Activated naive CD8-positive, alpha-beta T cell (primary cell): ENCODE results near the gene SHOC2.
A peak's percentile ranks its signal among the peaks of the same experiment; 100 is the strongest.

ENCODE experiments used
- H3K27ac Mint-ChIP-seq: one replicate; pipeline ENCODE4 v1.8.0; 2021; ENCODE audit warnings: mixed read lengths
- H3K27me3 Mint-ChIP-seq: one replicate; pipeline ENCODE4 v1.8.0; 2021; ENCODE audit warnings: mixed read lengths
- H3K36me3 Mint-ChIP-seq: one replicate; pipeline ENCODE4 v1.8.0; 2021; ENCODE audit warnings: mixed read lengths
- H3K4me1 Mint-ChIP-seq: one replicate; pipeline ENCODE4 v1.8.0; 2021; ENCODE audit warnings: low read depth, mixed read lengths
- H3K4me3 Mint-ChIP-seq: one replicate; pipeline ENCODE4 v1.8.0; 2021; ENCODE audit warnings: mild to moderate bottlenecking, mixed read lengths
- H3K9me3 Mint-ChIP-seq: one replicate; pipeline ENCODE4 v1.8.0; 2021; ENCODE audit warnings: low read depth, mixed read lengths

The SHOC2 gene

DNA sequence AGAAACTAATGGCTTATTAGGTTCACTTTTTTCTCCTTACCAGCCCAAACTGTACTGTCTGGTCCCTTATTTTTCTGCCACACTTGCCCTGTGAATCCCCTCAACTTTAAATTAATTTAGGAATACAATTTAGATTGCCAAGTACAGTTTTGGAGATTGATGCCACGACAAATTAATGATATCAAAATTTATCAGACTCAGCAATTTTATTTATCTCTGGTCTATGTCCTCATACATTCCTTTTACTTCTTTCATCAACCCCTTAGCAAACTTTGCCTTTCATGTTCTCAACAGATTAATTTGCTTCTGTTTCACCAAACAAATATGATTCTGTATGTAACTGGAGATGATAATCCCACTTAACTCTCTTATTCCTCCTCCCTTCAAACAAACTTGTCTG lies 38.2 kb downstream of the SHOC2 start:
- H3K27ac Mint-ChIP-seq, result no peak overlapping the region
- H3K9me3 Mint-ChIP-seq, result peaks cover 5% of the 10 kb centered on the region
- H3K4me3 Mint-ChIP-seq, result no peak overlapping the region
- peaks cover 52% of the 10 kb centered on the region for H3K4me1 Mint-ChIP-seq
- peaks cover 11% of the 10 kb centered on the region for H3K36me3 Mint-ChIP-seq
- H3K27me3 Mint-ChIP-seq, result no peaks in the 10 kb centered on the region

DNA sequence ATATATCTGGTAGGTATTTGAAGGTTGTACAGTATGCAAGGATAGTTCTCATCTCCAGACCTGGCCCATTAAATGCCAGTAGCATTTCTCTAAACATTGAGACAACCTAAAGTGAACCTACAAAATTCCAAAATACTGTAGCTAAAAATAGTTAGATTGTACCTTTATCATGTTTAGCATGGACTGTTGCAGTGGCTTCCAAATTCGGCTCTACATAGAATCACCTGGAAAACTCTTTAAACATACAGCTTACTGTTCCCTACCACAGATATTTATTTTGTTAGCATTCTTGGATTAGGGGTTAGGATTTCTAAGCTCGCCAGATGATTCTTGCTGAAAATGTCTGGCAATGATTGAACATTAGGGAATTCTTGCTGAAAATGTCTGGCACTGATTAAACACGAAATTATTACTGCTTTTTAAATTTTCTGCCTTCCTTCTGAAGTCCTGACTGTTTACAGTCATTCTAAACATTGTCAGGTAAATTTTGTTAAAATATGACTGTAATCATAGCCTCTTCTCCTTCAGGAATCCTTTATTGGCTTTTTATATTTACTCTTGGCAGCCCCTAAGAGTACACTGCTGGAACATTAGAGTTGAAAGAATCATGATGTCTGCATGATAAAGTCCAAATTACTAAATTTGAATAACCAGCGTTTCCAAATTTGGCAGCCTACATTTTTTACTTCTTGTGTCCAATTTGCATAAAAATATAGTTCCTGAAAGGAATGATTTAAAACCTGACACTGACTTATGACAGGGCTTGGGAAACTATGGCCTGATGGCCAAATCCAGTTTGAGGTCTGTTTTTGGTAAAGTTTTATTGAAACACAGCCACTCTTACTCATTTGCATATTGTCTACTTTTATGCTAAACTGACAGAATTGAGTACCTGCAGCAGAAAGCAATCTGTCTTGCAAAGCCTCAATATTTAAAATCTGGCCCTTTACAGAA lies 40.3 kb downstream of the SHOC2 start:
- peaks cover 5% of the 10 kb centered on the region for H3K9me3 Mint-ChIP-seq
- peaks cover 61% of the 10 kb centered on the region for H3K4me1 Mint-ChIP-seq
- peaks cover 17% of the 10 kb centered on the region for H3K36me3 Mint-ChIP-seq
- H3K27ac Mint-ChIP-seq, result no peak overlapping the region
- H3K27me3 Mint-ChIP-seq, result no peaks in the 10 kb centered on the region
- H3K4me3 Mint-ChIP-seq, result no peak overlapping the region

DNA sequence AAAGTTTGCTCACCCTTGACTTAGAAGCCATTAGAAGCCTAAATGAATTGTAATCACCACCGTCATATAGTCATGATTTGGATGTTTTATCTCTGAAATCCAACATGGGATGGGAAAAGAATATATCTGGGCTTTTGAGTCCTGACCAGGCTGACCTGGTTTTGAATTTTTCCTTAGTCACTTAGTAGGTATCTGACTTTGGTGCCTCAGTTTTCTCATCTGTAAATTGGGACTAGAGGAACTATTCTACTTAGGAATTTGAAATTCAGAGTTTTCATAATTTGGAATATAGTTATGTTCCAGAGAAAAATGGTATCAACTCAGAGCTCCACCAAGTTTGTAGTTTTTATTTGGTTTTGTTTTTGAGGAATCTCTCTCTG lies 40.9 kb downstream of the SHOC2 start:
- H3K4me3 Mint-ChIP-seq, result no peak overlapping the region
- H3K4me1 Mint-ChIP-seq, result peaks cover 61% of the 10 kb centered on the region
- H3K9me3 Mint-ChIP-seq, result no peaks in the 10 kb centered on the region
- H3K36me3 Mint-ChIP-seq, result peaks cover 13% of the 10 kb centered on the region
- H3K27me3 Mint-ChIP-seq, result no peaks in the 10 kb centered on the region
- no peak overlapping the region for H3K27ac Mint-ChIP-seq

- no peaks in the 10 kb centered on the region for H3K27me3 Mint-ChIP-seq
- no peak overlapping the region for H3K27ac Mint-ChIP-seq
- no peak overlapping the region for H3K4me3 Mint-ChIP-seq
- H3K36me3 Mint-ChIP-seq, result peaks cover 14% of the 10 kb centered on the region
- no peaks in the 10 kb centered on the region for H3K9me3 Mint-ChIP-seq
- H3K4me1 Mint-ChIP-seq, result peaks cover 63% of the 10 kb centered on the region
Observed at GRCh38 chr10:110962443-110962842, 43.0 kb downstream of the SHOC2 start.

- Mint-ChIP-seq H3K4me3 (peak overlapping the region; percentile 4), H3K36me3 (peaks cover 10% of the 10 kb centered on the region), H3K27ac (no peak overlapping the region), H3K27me3 (no peaks in the 10 kb centered on the region), H3K9me3 (no peaks in the 10 kb centered on the region), H3K4me1 (peaks cover 64% of the 10 kb centered on the region)
Observed at GRCh38 chr10:110963162-110963561, 43.8 kb downstream of the SHOC2 start.

GRCh38 chr10:110964681-110965080 lies 45.3 kb downstream of the SHOC2 start:
- H3K36me3 Mint-ChIP-seq, result peaks cover 12% of the 10 kb centered on the region
- no peak overlapping the region for H3K4me3 Mint-ChIP-seq
- peaks cover 64% of the 10 kb centered on the region for H3K4me1 Mint-ChIP-seq
- no peaks in the 10 kb centered on the region for H3K9me3 Mint-ChIP-seq
- H3K27ac Mint-ChIP-seq, result no peak overlapping the region
- H3K27me3 Mint-ChIP-seq, result no peaks in the 10 kb centered on the region

DNA sequence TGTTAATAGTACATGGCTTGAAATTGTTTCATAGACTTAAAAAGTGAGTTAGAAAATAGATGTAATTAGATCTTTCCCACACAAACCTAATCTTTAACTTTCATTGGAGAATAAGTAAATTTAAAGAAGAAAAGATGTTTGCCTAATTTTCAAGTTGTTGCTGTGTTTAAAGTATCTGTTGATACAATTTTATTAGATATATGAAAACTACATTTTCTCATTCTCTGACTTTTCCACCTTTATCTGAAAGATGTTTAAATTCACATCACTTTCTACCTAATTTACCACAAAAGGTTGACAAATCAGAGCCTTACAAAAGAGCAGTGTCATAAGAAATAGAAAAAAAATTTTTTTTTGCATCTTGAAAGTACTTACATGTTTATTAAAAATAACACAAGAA lies 45.8 kb downstream of the SHOC2 start:
- Mint-ChIP-seq H3K27ac (no peak overlapping the region), H3K4me1 (peaks cover 67% of the 10 kb centered on the region), H3K36me3 (peaks cover 12% of the 10 kb centered on the region)

GRCh38 chr10:110966146-110966545 lies 46.7 kb downstream of the SHOC2 start:
- Mint-ChIP-seq H3K9me3 (no peaks in the 10 kb centered on the region), H3K27ac (no peak overlapping the region), H3K27me3 (no peaks in the 10 kb centered on the region), H3K36me3 (peaks cover 15% of the 10 kb centered on the region), H3K4me3 (no peak overlapping the region), H3K4me1 (peaks cover 70% of the 10 kb centered on the region)

More for the DNA sequence above, 45.8 kb downstream of the SHOC2 start:
- H3K4me3 Mint-ChIP-seq, result no peak overlapping the region
- H3K9me3 Mint-ChIP-seq, result no peaks in the 10 kb centered on the region
- no peaks in the 10 kb centered on the region for H3K27me3 Mint-ChIP-seq

GRCh38 chr10:110967009-110967630 lies 47.7 kb downstream of the SHOC2 start:
- Mint-ChIP-seq H3K27me3 (no peaks in the 10 kb centered on the region), H3K4me1 (peaks cover 70% of the 10 kb centered on the region), H3K4me3 (no peak overlapping the region), H3K9me3 (no peaks in the 10 kb centered on the region), H3K36me3 (peaks cover 15% of the 10 kb centered on the region), H3K27ac (no peak overlapping the region)

- no peak overlapping the region for H3K4me3 Mint-ChIP-seq
- no peaks in the 10 kb centered on the region for H3K27me3 Mint-ChIP-seq
- peaks cover 70% of the 10 kb centered on the region for H3K4me1 Mint-ChIP-seq
- H3K36me3 Mint-ChIP-seq, result peaks cover 15% of the 10 kb centered on the region
- H3K9me3 Mint-ChIP-seq, result no peaks in the 10 kb centered on the region
- no peak overlapping the region for H3K27ac Mint-ChIP-seq
Observed at GRCh38 chr10:110967645-110968044, 48.2 kb downstream of the SHOC2 start.

DNA sequence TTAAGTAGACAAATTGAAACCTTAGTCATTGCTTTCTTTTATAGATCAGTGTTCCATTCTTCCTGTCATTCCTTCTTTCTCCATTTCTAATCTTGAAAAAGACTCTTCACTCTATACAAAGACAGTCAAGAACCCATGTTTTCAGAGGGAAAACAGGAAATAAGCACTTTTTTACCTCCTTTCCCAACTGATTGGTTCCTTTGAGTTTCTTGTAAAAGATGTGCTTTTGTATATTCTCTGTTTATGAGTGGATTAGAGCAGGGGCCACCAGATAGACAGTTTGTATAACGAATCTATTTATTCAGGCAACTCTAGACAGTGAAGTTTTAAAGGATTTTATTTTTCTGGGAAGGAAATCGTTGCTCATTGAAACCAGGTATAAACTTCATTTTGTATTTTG lies 49.8 kb downstream of the SHOC2 start:
- peaks cover 9% of the 10 kb centered on the region for H3K36me3 Mint-ChIP-seq
- H3K27me3 Mint-ChIP-seq, result no peaks in the 10 kb centered on the region
- no peaks in the 10 kb centered on the region for H3K9me3 Mint-ChIP-seq
- H3K4me3 Mint-ChIP-seq, result no peak overlapping the region
- H3K4me1 Mint-ChIP-seq, result peaks cover 71% of the 10 kb centered on the region
- peak overlapping the region; percentile 8 for H3K27ac Mint-ChIP-seq

- Mint-ChIP-seq H3K27ac (no peak overlapping the region), H3K4me3 (no peak overlapping the region), H3K4me1 (peaks cover 56% of the 10 kb centered on the region), H3K27me3 (no peaks in the 10 kb centered on the region), H3K9me3 (no peaks in the 10 kb centered on the region), H3K36me3 (peaks cover 8% of the 10 kb centered on the region)
Observed at GRCh38 chr10:110971638-110972037, 52.2 kb downstream of the SHOC2 start.

DNA sequence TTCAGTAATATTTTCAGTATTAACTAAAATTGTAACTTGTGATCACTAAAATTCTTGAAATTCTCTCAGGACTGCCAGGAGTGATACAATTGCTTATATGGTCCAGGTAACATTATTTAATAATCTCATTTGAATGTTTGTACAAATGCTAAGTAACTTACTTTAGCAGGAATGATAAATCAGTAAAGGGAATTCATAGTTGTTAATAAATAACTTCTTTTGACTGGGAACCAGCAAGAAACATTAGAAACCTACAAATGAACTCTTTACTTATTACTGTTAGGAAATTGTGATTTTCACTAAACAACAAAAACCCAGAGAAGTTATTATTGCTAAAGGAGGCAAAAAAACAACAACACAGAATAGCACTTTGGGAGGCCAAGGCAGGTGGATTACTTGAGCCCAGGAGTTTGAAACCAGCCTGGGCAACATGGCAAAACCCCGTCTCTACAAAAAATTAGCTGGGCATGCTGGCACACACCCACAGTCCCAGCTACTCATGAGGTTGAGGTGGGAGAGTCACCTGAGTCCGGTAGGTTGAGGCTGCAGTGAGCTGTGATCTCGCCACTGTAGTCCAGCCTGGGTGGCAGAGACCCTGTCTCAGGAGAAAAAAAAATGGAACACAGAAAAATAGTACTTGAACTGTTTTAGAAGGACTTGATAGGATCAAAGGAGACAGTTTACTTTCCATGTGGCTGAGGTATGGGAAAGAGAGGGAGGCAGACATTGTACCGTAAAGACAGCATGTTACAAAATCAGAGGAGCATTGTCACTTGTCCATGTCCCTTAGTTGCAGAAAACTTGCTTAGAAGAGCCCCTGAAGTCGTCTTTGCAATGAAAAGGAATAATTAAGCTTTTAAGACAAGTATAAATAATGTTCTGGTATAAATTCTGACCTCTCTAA lies 53.1 kb downstream of the SHOC2 start:
- no peaks in the 10 kb centered on the region for H3K9me3 Mint-ChIP-seq
- no peaks in the 10 kb centered on the region for H3K27me3 Mint-ChIP-seq
- peaks cover 63% of the 10 kb centered on the region for H3K4me1 Mint-ChIP-seq
- peak overlapping the region; percentile 64 for H3K27ac Mint-ChIP-seq
- no peak overlapping the region for H3K4me3 Mint-ChIP-seq
- H3K36me3 Mint-ChIP-seq, result peaks cover 7% of the 10 kb centered on the region

GRCh38 chr10:110973400-110973799 lies 54.0 kb downstream of the SHOC2 start:
- peaks cover 63% of the 10 kb centered on the region for H3K4me1 Mint-ChIP-seq
- H3K4me3 Mint-ChIP-seq, result no peak overlapping the region
- peaks cover 13% of the 10 kb centered on the region for H3K36me3 Mint-ChIP-seq
- peaks cover 6% of the 10 kb centered on the region for H3K9me3 Mint-ChIP-seq
- no peak overlapping the region for H3K27ac Mint-ChIP-seq
- H3K27me3 Mint-ChIP-seq, result no peaks in the 10 kb centered on the region

DNA sequence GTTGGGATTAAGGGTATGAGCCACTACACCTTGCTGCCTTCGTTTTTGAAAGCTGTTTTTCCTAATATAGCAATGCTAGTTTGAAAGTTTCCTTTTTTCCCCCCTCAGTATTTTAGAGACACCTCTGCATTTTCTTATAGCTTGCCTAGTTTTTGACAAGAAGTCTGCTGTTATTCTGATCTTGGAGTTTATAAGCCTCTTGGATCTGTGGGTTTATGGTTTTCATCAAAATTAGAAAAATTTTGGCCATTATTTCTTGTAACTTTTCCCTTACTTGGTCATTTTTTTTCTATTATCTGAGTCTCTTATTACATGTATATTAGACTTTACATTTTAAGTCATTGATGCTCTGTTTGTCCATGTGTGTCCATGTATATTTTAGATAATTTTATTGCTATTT lies 57.2 kb downstream of the SHOC2 start:
- no peak overlapping the region for H3K27ac Mint-ChIP-seq
- peaks cover 70% of the 10 kb centered on the region for H3K4me1 Mint-ChIP-seq
- H3K27me3 Mint-ChIP-seq, result no peaks in the 10 kb centered on the region
- peaks cover 25% of the 10 kb centered on the region for H3K36me3 Mint-ChIP-seq
- H3K9me3 Mint-ChIP-seq, result peaks cover 12% of the 10 kb centered on the region
- no peak overlapping the region for H3K4me3 Mint-ChIP-seq
